Measurements from ENCODE around the gene HMGN4.

- TF ChIP-seq POLR2AphosphoS5 (IDR thresholded peaks at IDR 0.05) (no peak), EP300 (conservative IDR thresholded peaks at IDR 0.05; ENCODE audit: poor library complexity, severe bottlenecking) (no peak), RAD21 (conservative IDR thresholded peaks at IDR 0.05) (no peak), TAF1 (IDR thresholded peaks at IDR 0.05; ENCODE audit: low read depth) (no peak), EZH2 (IDR thresholded peaks at IDR 0.05; ENCODE audit: borderline replicate concordance, insufficient read depth, low read length, poor library complexity, severe bottlenecking) (no peak), SMC3 (conservative IDR thresholded peaks at IDR 0.05; ENCODE audit: poor library complexity) (no peak), MXI1 (conservative IDR thresholded peaks at IDR 0.05; ENCODE audit: poor library complexity, severe bottlenecking) (no peak)
- TF ChIP-seq, protein P1, sequence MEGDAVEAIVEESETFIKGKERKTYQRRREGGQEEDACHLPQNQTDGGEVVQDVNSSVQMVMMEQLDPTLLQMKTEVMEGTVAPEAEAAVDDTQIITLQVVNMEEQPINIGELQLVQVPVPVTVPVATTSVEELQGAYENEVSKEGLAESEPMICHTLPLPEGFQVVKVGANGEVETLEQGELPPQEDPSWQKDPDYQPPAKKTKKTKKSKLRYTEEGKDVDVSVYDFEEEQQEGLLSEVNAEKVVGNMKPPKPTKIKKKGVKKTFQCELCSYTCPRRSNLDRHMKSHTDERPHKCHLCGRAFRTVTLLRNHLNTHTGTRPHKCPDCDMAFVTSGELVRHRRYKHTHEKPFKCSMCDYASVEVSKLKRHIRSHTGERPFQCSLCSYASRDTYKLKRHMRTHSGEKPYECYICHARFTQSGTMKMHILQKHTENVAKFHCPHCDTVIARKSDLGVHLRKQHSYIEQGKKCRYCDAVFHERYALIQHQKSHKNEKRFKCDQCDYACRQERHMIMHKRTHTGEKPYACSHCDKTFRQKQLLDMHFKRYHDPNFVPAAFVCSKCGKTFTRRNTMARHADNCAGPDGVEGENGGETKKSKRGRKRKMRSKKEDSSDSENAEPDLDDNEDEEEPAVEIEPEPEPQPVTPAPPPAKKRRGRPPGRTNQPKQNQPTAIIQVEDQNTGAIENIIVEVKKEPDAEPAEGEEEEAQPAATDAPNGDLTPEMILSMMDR (IDR thresholded peaks at IDR 0.05; ENCODE audit: poor library complexity, severe bottlenecking) = no peak
- TF ChIP-seq, protein P2, sequence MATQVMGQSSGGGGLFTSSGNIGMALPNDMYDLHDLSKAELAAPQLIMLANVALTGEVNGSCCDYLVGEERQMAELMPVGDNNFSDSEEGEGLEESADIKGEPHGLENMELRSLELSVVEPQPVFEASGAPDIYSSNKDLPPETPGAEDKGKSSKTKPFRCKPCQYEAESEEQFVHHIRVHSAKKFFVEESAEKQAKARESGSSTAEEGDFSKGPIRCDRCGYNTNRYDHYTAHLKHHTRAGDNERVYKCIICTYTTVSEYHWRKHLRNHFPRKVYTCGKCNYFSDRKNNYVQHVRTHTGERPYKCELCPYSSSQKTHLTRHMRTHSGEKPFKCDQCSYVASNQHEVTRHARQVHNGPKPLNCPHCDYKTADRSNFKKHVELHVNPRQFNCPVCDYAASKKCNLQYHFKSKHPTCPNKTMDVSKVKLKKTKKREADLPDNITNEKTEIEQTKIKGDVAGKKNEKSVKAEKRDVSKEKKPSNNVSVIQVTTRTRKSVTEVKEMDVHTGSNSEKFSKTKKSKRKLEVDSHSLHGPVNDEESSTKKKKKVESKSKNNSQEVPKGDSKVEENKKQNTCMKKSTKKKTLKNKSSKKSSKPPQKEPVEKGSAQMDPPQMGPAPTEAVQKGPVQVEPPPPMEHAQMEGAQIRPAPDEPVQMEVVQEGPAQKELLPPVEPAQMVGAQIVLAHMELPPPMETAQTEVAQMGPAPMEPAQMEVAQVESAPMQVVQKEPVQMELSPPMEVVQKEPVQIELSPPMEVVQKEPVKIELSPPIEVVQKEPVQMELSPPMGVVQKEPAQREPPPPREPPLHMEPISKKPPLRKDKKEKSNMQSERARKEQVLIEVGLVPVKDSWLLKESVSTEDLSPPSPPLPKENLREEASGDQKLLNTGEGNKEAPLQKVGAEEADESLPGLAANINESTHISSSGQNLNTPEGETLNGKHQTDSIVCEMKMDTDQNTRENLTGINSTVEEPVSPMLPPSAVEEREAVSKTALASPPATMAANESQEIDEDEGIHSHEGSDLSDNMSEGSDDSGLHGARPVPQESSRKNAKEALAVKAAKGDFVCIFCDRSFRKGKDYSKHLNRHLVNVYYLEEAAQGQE (IDR thresholded peaks at IDR 0.05; ENCODE audit: borderline replicate concordance) = no peak
Observed at GRCh38 chr6:26524722-26525370, 13.3 kb upstream of the HMGN4 start.

All from neural cell (in vitro differentiated cells).